AG09319 (cell line): ENCODE results near the gene ARHGAP36.

Experiments used
- DNase-seq: peaks from one replicate; pipeline ENCODE4 v3.0.0-alpha.2; 2010; ENCODE audit warnings: low read depth; ENCODE audit errors: extremely low read depth
- TF ChIP-seq, protein P1 (sequence below): IDR thresholded peaks from 2 replicates; pipeline ENCODE4 v1.5.1; 2011; ENCODE audit warnings: low read depth, mild to moderate bottlenecking, inconsistent platforms, low read length, moderate library complexity

The ARHGAP36 gene, protein sequence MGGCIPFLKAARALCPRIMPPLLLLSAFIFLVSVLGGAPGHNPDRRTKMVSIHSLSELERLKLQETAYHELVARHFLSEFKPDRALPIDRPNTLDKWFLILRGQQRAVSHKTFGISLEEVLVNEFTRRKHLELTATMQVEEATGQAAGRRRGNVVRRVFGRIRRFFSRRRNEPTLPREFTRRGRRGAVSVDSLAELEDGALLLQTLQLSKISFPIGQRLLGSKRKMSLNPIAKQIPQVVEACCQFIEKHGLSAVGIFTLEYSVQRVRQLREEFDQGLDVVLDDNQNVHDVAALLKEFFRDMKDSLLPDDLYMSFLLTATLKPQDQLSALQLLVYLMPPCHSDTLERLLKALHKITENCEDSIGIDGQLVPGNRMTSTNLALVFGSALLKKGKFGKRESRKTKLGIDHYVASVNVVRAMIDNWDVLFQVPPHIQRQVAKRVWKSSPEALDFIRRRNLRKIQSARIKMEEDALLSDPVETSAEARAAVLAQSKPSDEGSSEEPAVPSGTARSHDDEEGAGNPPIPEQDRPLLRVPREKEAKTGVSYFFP

DNA sequence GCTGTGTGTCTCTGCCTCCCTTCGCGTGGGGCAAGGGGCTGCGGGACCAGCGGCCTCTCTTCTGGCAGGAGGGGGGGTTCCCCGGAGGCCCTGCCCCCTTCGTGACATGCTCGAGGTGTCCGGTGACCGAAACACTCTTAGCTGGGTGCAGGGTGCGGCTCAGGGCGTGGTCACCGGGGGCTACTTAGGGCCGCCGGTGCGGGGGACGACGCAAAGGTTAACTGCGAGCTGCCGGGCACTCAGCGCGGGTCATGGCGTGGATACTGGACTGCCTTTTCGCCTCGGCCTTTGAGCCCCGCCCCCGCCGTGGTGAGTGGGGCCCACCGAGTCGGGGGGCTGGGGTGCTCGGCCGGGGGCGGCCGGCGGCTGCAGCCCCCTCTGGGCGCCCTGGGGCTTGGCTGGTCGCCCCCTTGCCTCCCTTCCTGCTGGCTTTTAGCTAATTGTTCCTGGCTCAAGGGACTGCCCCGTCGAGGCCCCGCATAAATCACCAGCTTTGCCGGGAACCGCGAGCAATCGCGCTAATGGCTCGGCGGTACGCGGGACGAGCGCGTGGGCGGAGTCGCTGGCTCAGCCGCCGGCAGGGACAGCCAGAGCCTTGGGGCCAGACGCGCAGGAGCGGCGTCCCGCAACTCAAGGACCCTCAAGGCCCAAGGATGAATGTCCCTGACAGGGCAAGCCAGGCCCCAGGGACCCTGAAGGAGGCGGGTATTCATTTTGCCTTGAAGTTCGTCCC, at the start of gene ARHGAP36:
Gene ARHGAP36, plus strand, starts transcription at position 211 of the 733 bp plus-strand sequence. CDS start 23,320 bp downstream, outside the sequence.
- TF ChIP-seq, protein P1, sequence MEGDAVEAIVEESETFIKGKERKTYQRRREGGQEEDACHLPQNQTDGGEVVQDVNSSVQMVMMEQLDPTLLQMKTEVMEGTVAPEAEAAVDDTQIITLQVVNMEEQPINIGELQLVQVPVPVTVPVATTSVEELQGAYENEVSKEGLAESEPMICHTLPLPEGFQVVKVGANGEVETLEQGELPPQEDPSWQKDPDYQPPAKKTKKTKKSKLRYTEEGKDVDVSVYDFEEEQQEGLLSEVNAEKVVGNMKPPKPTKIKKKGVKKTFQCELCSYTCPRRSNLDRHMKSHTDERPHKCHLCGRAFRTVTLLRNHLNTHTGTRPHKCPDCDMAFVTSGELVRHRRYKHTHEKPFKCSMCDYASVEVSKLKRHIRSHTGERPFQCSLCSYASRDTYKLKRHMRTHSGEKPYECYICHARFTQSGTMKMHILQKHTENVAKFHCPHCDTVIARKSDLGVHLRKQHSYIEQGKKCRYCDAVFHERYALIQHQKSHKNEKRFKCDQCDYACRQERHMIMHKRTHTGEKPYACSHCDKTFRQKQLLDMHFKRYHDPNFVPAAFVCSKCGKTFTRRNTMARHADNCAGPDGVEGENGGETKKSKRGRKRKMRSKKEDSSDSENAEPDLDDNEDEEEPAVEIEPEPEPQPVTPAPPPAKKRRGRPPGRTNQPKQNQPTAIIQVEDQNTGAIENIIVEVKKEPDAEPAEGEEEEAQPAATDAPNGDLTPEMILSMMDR: no peak
- no peak for DNase-seq

DNA sequence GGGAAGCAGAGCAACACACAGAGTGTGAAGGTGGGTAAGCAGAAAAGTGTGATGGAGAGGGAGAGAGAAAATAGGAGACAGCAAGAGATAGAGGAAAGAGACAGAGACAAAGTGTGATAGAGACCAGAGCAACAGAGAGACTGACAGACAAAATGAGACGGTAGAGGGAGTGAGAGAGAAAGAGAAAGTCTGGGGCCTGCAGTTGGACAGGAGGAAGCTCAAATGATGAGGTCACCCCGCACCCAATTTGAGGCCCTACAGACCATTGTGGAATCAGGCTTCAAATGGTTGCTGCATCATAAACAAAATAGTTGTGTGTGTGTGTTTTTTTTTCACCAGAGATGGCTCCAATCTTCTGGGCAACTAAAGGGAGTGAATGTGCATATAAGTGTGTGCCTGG, 48.0 kb upstream of the ARHGAP36 start:
- TF ChIP-seq, protein P1: no peak
- no peak for DNase-seq

- TF ChIP-seq, protein P1: no peak
Observed at GRCh38 chrX:131025336-131025735, 32.8 kb upstream of the ARHGAP36 start.

GRCh38 chrX:131032354-131033230, 25.6 kb upstream of the ARHGAP36 start:
- TF ChIP-seq, protein P1: no peak
- no peak for DNase-seq

More at GRCh38 chrX:131025336-131025735, 32.8 kb upstream of the ARHGAP36 start:
- no peak for DNase-seq

GRCh38 chrX:131034063-131034462, 24.1 kb upstream of the ARHGAP36 start:
- TF ChIP-seq, protein P1: no peak
- no peak for DNase-seq

- TF ChIP-seq, protein P1: no peak
Observed at GRCh38 chrX:131040781-131041180, 17.4 kb upstream of the ARHGAP36 start.

More at GRCh38 chrX:131040781-131041180, 17.4 kb upstream of the ARHGAP36 start:
- no peak for DNase-seq
